DMS53 (cell line): ENCODE results near the gene PALLD.

ENCODE experiments used
- DNase-seq: peaks from one replicate; lab custom pipeline; 2025; lab: John Stamatoyannopoulos, UW

The PALLD gene

GRCh38 chr4:168734703-168735678, 238.1 kb downstream of the PALLD start:
- no peak for DNase-seq

DNA sequence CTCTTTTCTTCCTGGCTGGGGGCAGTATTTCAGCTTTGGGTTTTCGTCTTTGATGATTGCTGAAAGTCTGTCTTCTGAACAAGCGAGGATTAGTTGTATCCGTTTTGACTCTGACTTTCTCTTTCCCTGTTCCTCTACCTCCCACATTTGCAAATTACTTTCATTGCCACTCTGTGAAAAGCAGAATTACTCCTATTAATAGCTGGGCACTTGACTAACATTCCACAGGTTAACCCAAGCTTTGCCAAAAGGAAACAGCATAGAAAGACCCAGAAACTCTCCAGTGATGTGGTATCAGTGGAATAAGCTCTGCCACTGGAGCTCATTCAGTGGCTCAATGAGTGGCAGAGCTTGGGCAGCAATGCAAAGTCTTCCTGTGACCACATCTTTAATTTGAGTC, 238.9 kb downstream of the PALLD start:
- no peak for DNase-seq

GRCh38 chr4:168736860-168737805, 240.3 kb downstream of the PALLD start:
- no peak for DNase-seq

GRCh38 chr4:168737806-168738172, 240.9 kb downstream of the PALLD start:
- no peak for DNase-seq

GRCh38 chr4:168739886-168740285, 243.0 kb downstream of the PALLD start:
- DNase-seq, result no peak

DNA sequence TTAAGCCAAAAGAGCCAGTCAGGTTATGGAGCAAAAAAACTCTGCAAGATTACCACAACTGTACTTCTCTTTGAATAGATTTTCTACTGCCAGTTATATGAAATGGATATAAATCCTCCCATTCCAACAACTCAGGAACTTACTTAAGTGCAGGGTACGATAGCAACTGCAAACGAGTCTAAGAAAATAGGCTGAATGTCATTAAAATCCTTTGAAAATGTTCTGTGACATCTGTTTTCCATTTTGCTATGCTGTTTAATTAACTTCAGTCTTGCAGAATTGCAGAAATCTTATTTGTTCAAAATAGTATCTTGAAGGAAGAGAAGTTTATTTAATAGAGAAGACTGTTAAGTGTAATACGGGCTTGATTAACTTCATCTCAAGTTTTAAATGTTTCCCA, 243.8 kb downstream of the PALLD start:
- no peak for DNase-seq

GRCh38 chr4:168741281-168742173, 244.7 kb downstream of the PALLD start:
- DNase-seq, result no peak

GRCh38 chr4:168743131-168743530, 246.3 kb downstream of the PALLD start:
- DNase-seq, result no peak

- peak; percentile 47 for DNase-seq
Measured at GRCh38 chr4:168743601-168744000, 246.7 kb downstream of the PALLD start.

GRCh38 chr4:168744021-168744420, 247.2 kb downstream of the PALLD start:
- DNase-seq, result peak; percentile 67

DNA sequence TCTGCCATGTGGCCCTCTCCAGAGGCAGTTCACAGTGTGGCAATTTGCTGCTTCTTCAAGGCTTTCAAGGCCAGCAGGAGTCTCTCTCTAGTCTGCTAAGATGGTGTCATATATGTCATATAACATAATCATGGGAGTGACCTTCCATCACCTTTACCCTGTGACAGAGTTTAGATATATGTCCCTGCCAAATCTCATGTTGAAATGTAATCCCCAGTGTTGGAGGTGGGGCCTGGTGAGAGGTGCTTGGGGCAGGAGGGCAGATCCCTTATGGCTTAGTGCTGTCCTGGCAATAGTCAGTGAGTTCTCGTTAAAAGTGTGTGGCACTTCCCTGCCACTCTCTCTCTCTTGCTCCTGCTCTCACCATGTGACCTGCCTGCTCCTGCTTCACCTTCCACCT, 252.0 kb downstream of the PALLD start:
- no peak for DNase-seq

GRCh38 chr4:168751263-168752225, 254.7 kb downstream of the PALLD start:
- no peak for DNase-seq

DNA sequence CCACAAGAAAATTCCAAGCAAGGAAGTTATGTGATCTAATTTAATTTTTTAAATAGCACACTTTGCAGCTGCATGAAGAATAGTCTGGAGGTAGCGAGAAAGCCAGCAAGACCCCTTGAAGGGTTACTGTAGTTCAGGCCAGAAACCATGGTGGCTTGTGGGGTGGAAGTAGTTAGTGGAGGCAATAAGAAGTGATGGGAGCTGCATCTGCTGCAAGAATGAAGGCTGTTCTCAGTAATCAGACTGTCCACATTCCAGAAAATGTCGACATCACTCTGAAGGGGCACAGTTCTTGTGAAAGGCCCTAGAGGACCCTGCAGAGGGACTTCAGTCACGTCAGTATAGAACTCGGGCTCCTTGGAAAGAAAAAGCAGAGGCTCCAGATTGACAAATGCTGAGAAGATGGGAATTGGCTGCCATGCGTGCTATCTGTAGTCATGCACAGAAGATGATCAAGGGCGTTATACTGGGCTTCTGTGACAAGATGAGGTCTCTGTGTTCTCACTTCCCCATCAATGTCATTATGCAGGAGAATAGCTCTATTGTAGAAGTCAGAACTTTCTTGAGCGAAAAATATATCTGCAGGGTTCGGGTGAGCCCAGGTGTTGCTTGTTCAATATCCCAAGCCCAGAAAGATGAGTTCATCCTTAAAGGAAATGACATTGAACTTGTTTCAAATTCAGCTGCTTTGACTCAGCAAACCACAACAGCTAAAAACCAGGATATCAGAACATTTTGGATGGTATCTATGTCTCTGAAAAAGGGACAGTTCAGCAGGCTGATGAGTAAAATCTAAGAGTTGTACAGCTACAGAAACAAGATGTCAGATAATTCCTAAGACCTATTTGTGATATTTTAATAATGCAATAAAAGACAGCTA, 259.0 kb downstream of the PALLD start:
- no peak for DNase-seq

DNA sequence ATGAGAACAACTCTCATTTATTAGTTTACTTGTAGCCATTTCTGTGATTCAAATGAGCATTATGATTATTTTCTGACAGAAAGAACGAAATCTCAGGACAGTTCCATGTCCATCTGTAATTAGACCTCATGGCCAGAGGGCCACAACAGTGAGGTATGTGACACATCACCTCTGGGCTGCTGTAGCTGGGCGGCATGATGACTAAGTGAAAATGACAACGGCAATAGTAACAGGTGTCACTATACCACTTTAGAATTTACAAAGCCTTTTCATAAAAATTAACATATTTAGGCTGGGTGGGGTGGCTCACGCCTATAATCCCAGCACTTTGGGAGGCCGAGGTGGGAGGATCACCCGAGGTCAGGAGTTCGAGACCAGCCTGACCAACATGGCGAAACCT, 260.6 kb downstream of the PALLD start:
- DNase-seq, result no peak

DNA sequence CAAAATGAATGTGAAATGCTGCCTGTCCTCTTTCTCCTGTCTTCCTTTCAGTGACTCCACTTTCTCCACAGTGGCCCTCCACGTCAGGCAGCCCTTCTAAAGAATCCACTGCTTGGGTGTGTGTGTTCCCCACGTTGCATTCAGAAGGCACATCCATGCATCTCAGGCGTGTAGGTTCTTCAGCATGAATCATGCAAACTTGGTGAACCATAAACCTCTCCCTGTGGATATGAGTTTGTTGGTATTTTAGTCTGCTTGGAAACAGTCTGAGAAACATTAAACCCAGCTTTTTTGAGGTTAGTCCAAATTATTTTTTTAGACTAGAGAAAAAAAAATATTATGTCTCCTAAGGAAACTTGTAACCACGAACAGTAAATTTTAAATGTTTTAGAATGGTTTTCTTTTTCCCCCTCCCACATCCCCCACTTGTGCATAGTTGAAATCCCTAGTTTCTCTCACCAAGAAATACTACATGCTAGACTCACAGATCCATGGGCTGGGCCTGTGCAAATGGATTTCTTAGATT, 261.6 kb downstream of the PALLD start:
- DNase-seq, result no peak

- no peak for DNase-seq
Measured at GRCh38 chr4:168759321-168759720, 262.5 kb downstream of the PALLD start.

DNA sequence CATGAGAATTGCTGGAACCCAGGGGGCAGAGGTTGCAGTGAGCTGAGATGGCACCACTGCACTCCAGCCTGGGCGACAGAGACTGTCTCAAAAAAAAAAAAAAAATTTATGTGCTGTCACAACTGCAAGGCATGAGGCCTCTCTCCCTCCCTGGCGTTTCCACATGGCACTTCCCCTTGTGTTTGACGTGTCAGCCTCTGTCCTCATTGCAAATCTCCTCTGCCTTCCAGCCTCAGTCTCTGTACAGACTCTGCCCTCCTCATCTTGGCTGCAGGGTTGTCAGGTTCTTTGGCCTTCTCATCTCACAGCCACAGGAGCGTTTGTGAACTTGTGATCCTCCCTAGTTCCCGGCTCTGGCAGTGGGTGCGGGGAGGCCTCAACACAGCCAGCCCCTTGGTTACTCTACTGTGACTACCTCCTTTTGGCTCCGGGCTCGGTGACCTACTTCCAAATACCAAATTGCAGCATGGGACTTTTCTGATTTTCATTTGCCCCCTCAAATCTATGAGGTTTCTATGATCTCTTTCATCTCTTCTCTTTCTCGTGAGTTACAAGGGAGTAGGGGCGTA, 263.2 kb downstream of the PALLD start:
- no peak for DNase-seq

DNA sequence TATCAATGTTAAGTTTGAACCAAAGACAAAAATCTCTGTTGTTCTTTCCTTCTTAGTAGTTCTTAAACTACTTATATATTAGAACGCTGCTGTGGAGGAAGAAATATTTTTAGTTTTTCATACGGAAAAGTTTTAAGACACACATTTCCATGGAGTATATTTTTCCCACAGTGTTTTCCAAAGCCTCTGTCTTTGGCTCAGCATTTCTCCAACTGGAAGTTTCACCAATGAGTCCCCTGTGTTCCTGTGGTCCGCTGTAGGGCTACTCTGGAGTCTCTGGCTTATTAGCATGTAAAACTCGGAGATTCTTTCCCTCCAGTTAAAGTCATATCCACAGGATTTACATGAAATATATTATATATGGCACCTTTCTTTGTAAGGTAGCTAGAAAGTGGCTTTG, 264.2 kb downstream of the PALLD start:
- DNase-seq, result no peak

DNA sequence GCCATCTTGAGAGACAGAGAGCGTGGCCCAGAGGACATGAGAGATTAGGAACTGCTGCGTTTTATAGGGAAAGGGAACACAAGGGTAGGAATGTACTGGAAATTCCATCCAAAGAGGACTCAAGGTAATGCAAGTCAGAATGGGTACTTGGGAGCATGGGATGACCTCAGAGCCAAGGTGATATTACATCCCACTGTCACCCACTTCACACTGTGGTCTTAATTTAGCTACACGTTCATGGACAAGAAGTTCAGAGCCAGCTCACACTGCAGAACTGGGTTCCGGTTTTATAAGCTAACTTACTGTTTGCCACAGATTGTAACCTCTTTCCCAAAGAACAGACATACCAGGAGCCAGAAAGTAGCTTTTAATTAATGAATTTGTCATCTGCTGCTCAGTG, 268.5 kb downstream of the PALLD start:
- DNase-seq, result no peak
